ENCODE data around the gene ZEB2.

The ZEB2 gene

DNA sequence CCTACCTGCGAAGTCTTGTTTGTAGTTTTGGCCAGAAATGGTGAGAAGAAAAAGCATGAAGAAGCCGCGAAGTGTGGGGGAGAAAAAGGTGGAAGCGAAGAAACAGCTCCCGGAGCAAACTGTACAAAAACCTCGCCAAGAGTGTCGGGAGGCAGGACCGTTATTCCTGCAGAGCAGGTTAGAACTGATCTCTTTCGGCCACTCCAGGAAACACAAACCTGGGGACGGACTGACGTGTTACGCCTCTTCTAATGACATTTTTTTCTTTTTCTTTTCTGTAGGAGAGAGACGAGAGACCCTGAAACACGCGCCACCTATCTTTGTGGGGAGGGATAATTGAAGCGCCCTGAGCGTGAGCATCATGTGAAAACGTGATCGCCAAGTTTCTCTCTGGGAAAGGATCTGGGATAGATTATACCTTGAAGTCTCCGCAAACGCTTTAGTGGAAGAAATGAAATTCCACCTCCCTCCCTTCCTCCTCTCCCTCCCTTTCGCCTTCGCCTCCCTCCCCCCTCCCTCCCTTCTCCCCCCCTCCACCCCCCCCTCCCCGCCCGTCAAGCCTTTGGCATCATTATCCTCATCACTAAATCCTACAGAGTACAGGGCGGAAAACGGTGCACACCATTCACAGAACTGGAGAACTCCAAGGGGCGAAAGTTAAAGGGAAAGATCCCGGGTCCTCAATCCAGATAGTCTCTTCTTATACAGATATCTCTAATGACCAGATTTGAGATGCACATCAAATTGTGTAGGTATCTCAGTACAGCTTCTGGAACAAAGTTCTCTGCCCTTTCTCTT is at the start of gene ZEB2:
Gene ZEB2 (minus strand): TSS at position 186 of the 798 bp plus-strand sequence. CDS start 2,769 bp downstream, outside the sequence.
- no peak for DNase-seq

DNA sequence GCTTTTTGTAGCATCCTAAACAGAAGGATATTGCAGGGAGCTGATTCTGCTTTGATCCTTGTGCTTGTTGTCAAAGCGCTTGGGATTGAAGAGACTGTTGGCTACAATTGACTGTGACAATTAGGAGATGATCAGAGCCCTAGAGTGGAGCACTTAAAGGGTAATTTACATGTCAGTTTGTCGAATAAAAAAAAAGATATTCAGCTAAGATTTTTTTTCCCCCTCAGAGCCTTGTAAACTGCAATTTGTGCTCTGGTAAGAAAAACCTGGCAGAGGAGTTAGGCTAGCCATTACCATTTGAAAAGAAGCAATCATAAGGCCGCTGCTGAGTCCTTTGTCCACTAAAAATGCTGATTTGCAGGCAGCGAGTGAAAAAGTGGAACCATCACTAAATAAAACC is 47.8 kb upstream of the ZEB2 start:
- no peak for DNase-seq

DNA sequence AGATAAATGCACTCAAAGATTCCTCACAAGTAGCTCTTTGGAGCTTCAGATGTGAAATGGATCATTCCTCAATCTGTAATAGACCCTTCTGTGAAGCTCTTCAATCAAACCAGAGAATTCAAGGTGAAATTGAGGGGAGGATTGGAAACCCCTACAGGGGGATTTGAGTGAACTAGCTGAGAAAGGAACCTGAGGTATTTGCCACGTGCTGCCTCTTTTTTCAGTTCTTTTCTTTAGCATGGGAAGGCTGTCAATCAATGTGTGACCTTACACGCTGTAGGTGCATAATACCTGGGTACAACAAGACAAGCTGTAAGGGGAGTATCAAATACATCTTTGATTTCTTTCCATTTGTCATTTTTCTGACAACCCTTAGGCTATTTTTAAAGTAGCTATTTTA is 46.5 kb upstream of the ZEB2 start:
- no peak for DNase-seq

- no peak for DNase-seq
Observed at GRCh38 chr2:144560251-144560650, 40.3 kb upstream of the ZEB2 start.

DNA sequence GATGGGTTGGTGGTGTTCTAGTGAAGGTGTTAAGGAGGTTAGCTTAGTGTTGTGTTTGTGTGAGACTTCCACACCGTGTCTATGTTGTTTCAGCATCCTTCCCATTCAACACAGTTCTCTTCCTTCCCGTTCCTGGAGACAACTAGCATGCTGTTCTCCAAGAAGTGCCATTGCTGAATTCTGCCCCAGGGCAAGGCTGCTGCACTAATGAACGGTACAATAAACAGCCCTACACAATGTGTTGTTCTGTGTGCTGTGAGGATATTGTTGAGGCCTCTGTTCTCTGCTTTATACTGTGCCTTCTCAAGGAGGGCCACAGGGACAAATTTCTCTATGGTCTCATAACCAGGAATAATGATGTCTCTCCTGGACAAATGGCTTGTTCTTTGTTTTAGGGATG is 39.8 kb upstream of the ZEB2 start:
- no peak for DNase-seq

DNA sequence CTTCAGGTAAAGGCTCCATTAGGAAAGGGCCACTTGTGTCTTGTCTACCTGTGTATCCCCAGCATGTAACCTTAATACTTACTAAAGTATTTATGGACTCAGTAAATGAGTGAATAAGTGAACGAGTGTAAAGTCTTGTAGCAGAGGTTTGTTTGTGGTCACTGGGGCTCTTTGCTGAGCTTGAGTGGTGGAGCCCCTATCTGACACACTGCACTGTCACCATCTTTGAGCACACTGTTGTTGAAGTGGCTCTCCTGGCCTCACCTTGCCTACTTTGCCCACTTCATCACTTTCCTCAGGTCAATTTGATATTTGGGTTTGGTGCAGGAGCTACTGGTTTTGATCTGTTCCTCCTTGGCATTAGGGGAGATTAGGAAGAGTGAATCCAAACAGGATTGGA is 39.3 kb upstream of the ZEB2 start:
- no peak for DNase-seq

DNA sequence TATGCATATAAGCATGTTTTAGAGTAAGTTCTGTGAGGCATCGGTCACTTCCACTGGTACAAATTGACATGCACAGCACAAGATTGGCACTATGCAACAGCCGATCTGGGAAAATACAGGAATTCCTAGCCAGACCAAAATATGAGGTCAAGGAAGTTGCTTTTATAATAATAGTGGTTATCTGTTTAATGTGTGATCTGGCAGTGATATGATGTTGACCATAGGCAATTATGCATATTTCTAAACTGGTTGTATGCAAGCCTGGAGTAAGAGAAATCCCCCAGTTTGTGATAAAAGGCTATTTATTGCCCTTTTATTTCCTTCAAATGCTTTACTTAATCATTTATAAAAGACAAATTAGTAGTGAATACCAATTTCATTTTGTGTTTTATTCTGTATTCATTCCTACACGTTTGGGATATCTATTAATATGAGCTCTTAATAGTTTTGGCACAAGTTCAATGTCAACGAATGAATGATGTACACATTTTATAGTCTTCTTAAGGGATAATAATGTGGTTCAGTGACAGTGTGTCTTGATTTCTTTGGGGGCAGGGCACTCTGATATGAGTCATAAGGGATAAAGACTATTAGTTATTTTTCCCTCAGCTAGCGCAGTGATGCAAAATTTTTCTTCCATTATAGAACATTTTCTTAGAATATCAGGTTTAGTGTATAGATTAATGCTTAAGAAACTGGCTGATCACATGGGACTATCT is 34.7 kb upstream of the ZEB2 start:
- no peak for DNase-seq

- DNase-seq, result no peak
Observed at GRCh38 chr2:144553379-144553778, 33.5 kb upstream of the ZEB2 start.

DNA sequence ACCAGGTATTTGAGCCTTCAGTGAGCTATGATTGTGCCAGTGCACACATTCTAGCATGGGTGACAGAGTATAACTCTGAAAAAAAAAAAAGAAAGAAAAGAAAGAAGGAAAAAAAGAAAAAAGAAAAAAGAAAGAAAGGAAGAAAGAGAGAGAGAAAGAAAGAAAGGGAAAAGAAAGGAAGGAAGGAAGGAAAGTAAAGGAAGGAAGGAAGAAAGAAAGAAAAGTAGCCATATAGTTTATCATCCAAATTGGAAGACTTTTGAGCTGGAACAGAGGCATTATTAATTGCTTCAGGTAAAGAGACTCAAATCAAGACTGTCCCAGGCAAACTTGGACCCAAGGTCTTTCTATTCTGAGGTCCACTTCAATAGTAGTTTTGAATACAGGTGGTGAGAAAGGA is 32.9 kb upstream of the ZEB2 start:
- DNase-seq, result no peak

DNA sequence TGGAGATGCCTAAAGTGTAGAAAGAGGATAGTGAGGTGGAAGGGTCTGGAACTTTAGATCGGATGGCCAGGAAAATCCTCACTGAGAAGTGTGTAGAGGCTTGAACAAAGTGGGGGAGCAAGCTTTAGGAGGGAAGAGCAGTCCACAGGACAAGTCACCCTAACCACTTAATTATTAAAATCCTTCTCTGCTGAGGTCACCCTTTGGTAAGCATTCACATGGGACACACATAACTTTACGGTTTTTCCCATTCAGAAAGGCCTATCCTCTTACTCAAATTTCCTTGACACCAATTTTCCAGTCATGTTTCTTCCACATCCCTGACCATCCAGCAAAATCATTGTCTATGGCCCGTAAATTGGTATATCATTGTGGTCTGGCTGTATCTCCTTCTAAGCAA is 31.0 kb upstream of the ZEB2 start:
- DNase-seq, result no peak

GRCh38 chr2:144550084-144550483 is 30.2 kb upstream of the ZEB2 start:
- no peak for DNase-seq

GRCh38 chr2:144548532-144549191 is 28.7 kb upstream of the ZEB2 start:
- DNase-seq, result no peak

DNA sequence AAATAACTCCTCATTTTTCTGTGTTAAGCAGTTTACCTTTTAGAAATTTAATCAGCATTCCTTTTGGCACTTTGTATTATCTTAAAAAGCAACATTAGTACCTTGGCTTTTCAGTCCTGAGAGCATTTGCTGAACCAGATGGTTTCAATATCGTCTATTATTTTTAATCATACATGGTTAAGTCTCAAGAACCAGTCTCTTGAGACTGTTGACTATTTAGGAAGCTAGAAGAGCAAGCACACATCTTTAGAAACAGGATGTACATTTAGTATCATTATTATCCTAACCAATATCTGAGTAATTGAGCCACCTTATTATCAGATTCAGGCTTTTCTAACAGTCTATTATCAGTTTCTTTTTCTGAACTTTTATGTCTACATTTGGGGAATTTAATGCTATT is 28.2 kb upstream of the ZEB2 start:
- DNase-seq, result no peak

DNA sequence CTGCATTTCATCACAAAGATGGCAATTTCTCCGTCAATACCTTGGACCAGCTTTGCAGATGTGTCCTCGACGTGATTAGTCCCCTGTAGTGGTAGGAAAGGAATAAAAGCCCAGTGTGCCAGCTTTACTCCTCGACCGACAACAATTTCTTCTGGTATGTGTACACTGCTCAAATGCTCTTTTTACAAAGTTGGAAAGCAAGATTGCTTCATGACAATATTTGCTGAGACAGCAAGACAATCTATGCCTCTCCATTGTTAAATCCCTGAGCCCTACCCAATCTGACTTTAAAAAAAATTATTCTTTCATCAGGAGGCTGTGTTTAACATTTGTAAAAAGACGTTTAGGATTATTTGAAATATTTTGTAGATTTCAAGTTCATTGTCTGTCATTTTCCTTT is 27.6 kb upstream of the ZEB2 start:
- no peak for DNase-seq

GRCh38 chr2:144546933-144547332 is 27.0 kb upstream of the ZEB2 start:
- DNase-seq, result no peak

- DNase-seq, result no peak
Observed at GRCh38 chr2:144545787-144546186, 25.9 kb upstream of the ZEB2 start.

- DNase-seq, result no peak
Observed at GRCh38 chr2:144544053-144544452, 24.1 kb upstream of the ZEB2 start.

- DNase-seq, result no peak
Observed at GRCh38 chr2:144541396-144541795, 21.5 kb upstream of the ZEB2 start.

DNA sequence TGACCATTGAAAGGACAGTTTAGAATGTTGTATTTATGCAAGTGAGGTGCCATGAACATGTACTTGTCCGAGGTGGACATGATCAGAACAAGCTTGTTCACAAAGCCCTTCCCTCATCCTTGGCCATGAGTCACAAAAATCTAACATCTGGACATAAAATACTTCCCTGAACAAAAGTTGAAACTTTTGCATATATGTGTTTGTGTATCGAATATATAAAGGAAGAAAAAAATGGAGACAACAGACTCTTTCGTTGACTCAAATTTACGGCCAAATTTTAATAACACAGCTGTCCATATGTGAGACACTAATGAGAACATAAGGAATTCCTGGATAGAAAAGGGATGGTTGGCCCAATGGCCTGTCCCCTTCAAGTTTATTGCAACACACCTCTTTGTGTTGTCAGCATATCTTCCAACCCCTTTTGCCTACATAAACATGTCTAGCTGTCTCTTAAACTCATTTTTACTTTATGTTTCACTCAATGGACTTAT is 19.4 kb upstream of the ZEB2 start:
- DNase-seq, result no peak

- no peak for DNase-seq
Observed at GRCh38 chr2:144535300-144535699, 15.4 kb upstream of the ZEB2 start.

DNA sequence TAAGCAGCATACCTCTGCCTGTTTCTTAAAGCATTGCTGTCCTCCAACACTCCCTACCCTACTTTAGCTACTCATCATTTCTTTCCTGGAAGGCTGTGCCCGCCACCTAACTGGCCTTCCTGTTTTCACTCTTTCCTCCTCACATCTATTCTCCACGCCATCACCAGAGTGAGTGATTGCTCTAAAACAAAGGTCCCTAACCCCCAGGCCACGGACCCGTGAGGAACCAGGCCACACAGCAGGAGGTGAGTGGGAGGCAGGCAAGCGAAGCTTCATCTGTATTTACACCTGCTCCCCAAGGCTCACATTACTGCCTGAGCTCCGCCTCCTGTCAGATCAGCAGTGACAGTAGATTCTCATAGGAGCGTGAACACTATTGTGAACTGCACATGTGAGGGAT is 13.3 kb upstream of the ZEB2 start:
- no peak for DNase-seq

GRCh38 chr2:144530596-144530995 is 10.7 kb upstream of the ZEB2 start:
- no peak for DNase-seq

- DNase-seq, result no peak
Observed at GRCh38 chr2:144529841-144530240, 9.9 kb upstream of the ZEB2 start.

- DNase-seq, result no peak
Observed at GRCh38 chr2:144528108-144528507, 8.2 kb upstream of the ZEB2 start.
